GM12878 (cell line): ENCODE data around the gene TBX15.

ENCODE experiments used
- CTCF ChIP-seq, 3 experiments: IDR thresholded peaks in 2 of 3; conservative IDR thresholded peaks in 1 of 3; 2 replicates each; pipeline ENCODE4 v1.5.1; 2011; ENCODE audit warnings: low read depth in 3 of 3, low read length in 3 of 3, mild to moderate bottlenecking in 3 of 3, control low read depth in 2 of 3, moderate library complexity in 2 of 3, inconsistent platforms in 1 of 3, mixed read lengths in 1 of 3; ENCODE audit not compliant: control insufficient read depth in 2 of 3, insufficient read depth in 1 of 3; ENCODE audit errors: extremely low read depth in 1 of 3
- EZH2 ChIP-seq: IDR thresholded peaks from 2 replicates; pipeline ENCODE4 v1.6.1; 2012; ENCODE audit warnings: low read depth, mild to moderate bottlenecking, control low read depth, inconsistent platforms, low read length, borderline replicate concordance; ENCODE audit not compliant: control insufficient read depth
- MXI1 ChIP-seq: fragments of 150-350 bp; IDR thresholded peaks from 2 replicates; pipeline ENCODE4 v1.6.1; 2011; ENCODE audit warnings: low read depth, mild to moderate bottlenecking, inconsistent platforms, low read length, improper control_type of control experiment
- NR2C2 ChIP-seq: IDR thresholded peaks from 2 replicates; pipeline ENCODE4 v1.6.1; 2011; ENCODE audit warnings: borderline replicate concordance, low read depth; ENCODE audit not compliant: control insufficient read depth, insufficient read length
- POLR2AphosphoS5 ChIP-seq: IDR thresholded peaks from 2 replicates; pipeline ENCODE4 v1.6.1; 2011; ENCODE audit warnings: mild to moderate bottlenecking, low read length, inconsistent platforms
- RFX5 ChIP-seq: IDR thresholded peaks from 2 replicates; pipeline ENCODE4 v1.6.1; 2011; ENCODE audit warnings: low read depth, low read length, improper control_type of control experiment
- SPI1 ChIP-seq: IDR thresholded peaks from 2 replicates; pipeline ENCODE4 v1.6.1; 2011; ENCODE audit warnings: low read depth, mild to moderate bottlenecking, low read length, moderate library complexity, borderline replicate concordance; ENCODE audit not compliant: insufficient read depth
- TCF12 ChIP-seq: IDR thresholded peaks from 2 replicates; pipeline ENCODE4 v1.6.1; 2011; ENCODE audit warnings: low read depth, mild to moderate bottlenecking, low read length
- USF2 ChIP-seq: IDR thresholded peaks from 2 replicates; pipeline ENCODE4 v1.6.1; 2011; ENCODE audit warnings: low read depth, low read length, improper control_type of control experiment, borderline replicate concordance
- ZSCAN29 ChIP-seq: fragments of 450-650 bp; IDR thresholded peaks from 2 replicates; pipeline ENCODE4 v1.6.1; 2017; ENCODE audit warnings: mild to moderate bottlenecking, moderate library complexity

GRCh38 chr1:119011116-119011515 is 23.0 kb upstream of the TBX15 start:
- TF ChIP-seq RFX5, result no peak
- TF ChIP-seq CTCF (IDR thresholded peaks at IDR 0.05 in 2 of 3, conservative IDR thresholded peaks at IDR 0.05 in 1 of 3; ENCODE audit: control insufficient read depth in 2 of 3, extremely low read depth in 1 of 3, insufficient read depth in 1 of 3, low read depth in 3 of 3, low read length in 3 of 3), result no peak
- TF ChIP-seq ZSCAN29, result no peak
- TF ChIP-seq USF2, result no peak
- no peak for TF ChIP-seq TCF12
- no peak for TF ChIP-seq POLR2AphosphoS5
- TF ChIP-seq SPI1, result no peak
- TF ChIP-seq EZH2, result no peak
- TF ChIP-seq MXI1, result no peak
- TF ChIP-seq NR2C2, result no peak
